Endodermal cell (in vitro differentiated cells): ENCODE measurements around the gene CD68. TPM values are rescaled to one million over a fixed set of nuclear protein-coding genes. Genes with fewer than 3 reads are reported as not detected.

Experiments used
- DNase-seq: peaks from one replicate; pipeline ENCODE4 v3.0.0-alpha.2; 2017
- H3K27ac ChIP-seq: 2 replicates; pipeline ENCODE4 v1.5.1; 2013; ENCODE audit warnings: mild to moderate bottlenecking, low read depth, low read length, moderate library complexity
- H3K27me3 ChIP-seq: 2 replicates; pipeline ENCODE4 v1.6.1; 2013; ENCODE audit warnings: mild to moderate bottlenecking, low read length, moderate library complexity; ENCODE audit not compliant: insufficient read depth, control insufficient read depth, poor library complexity, severe bottlenecking
- H3K36me3 ChIP-seq: 2 replicates; pipeline ENCODE4 v1.7.0; 2013; ENCODE audit warnings: mild to moderate bottlenecking, low read length, moderate library complexity; ENCODE audit not compliant: control insufficient read depth, insufficient read depth
- H3K4me1 ChIP-seq: one replicate; pipeline ENCODE4 v1.7.0; 2013; ENCODE audit warnings: low read length; ENCODE audit not compliant: control insufficient read depth, insufficient read depth
- H3K4me3 ChIP-seq: 2 replicates; pipeline ENCODE4 v1.5.1; 2013; ENCODE audit warnings: mild to moderate bottlenecking, low read length, moderate library complexity
- H3K9ac ChIP-seq: 2 replicates; pipeline ENCODE4 v1.6.1; 2013; ENCODE audit warnings: mild to moderate bottlenecking, low read length, moderate library complexity; ENCODE audit not compliant: poor library complexity, severe bottlenecking; ENCODE audit errors: extremely low read depth
- H3K9me3 ChIP-seq: 2 replicates; pipeline ENCODE4 v1.6.1; 2013; ENCODE audit warnings: mild to moderate bottlenecking, low read length, moderate library complexity; ENCODE audit not compliant: control insufficient read depth
- H3K27ac Mint-ChIP-seq: 2 replicates; pipeline ENCODE4 v1.8.0; 2020; ENCODE audit warnings: mixed read lengths
- H3K27me3 Mint-ChIP-seq: 2 replicates; pipeline ENCODE4 v1.8.0; 2021; ENCODE audit warnings: mild to moderate bottlenecking, mixed read lengths; ENCODE audit not compliant: insufficient read depth
- H3K36me3 Mint-ChIP-seq: 2 replicates; pipeline ENCODE4 v1.8.0; 2020; ENCODE audit warnings: low read depth, mixed read lengths
- H3K4me1 Mint-ChIP-seq: 2 replicates; pipeline ENCODE4 v1.8.0; 2020; ENCODE audit warnings: mixed read lengths
- H3K4me3 Mint-ChIP-seq: 2 replicates; pipeline ENCODE4 v1.8.0; 2020; ENCODE audit warnings: mild to moderate bottlenecking, moderate library complexity, mixed read lengths
- H3K9me3 Mint-ChIP-seq: 2 replicates; pipeline ENCODE4 v1.8.0; 2020; ENCODE audit warnings: mild to moderate bottlenecking, mixed read lengths
- CTCF ChIP-seq: fragments of 200-600 bp; sonication (generic); conservative IDR thresholded peaks from 2 replicates; pipeline ENCODE4 v1.5.0; 2021; ENCODE audit warnings: antibody characterized with exemption, mild to moderate bottlenecking
- WGBS, 2 experiments: methylation state at CpG; one replicate each; pipeline versions ENCODE4 v1.1.5 to v1.1.7; 2013; ENCODE audit warnings: missing lambda C conversion rate in 2 of 2, mixed read lengths in 1 of 2; ENCODE audit not compliant: insufficient coverage in 1 of 2, insufficient read length in 1 of 2; 5-methylcytosine and 5-hydroxymethylcytosine counted together
- total RNA-seq, 2 donors: library from RNA; stranded (reverse); fragmentation: NEBNext Ultra II Directional in 1 of 2; extraction: Animal tissue kit (Norgen Biotek cat#: 25700) in 1 of 2; gene quantifications; 2 replicates in 1 of 2; 3 replicates in 1 of 2; pipeline ENCODE4 v1.2.1, GENCODE V29; 2021

The CD68 gene
- total RNA-seq, 2 donors from 2014 or later, result 0.44 TPM; not detected in 1

DNA sequence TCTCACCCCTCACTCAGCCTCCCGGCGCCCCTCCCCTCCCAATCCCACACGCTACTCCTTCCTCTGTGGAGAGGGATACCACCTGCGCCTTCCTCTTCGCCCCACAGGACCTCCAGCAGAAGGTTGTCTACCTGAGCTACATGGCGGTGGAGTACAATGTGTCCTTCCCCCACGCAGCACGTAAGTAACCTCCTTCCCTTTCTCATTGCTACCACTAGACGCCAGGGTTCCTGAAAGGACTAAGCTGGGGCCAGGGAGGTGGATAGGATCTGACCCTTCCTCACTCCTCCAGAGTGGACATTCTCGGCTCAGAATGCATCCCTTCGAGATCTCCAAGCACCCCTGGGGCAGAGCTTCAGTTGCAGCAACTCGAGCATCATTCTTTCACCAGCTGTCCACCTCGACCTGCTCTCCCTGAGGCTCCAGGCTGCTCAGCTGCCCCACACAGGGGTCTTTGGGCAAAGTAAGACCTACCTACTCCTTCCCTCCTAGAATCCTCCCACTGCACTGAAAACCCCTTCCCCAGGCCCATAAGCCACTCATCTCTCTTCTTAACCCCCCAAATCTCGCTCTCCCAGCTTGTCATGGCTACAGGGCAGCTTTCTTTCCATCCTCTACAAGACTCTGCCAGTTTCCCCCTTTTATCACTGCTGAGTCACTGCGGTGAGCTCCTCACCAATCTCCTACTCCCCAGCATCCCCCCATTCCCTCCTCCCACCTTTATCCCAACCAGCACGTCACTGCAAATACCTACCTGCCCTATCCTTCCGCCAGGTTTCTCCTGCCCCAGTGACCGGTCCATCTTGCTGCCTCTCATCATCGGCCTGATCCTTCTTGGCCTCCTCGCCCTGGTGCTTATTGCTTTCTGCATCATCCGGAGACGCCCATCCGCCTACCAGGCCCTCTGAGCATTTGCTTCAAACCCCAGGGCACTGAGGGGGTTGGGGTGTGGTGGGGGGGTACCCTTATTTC lies 1.5 kb downstream of the CD68 start:
- no peak overlapping the region for H3K4me3 Mint-ChIP-seq
- DNase-seq, result peak; percentile 66
- Histone ChIP-seq H3K9me3 (no peaks in the 10 kb centered on the region), H3K4me1 (peaks cover 3% of the 10 kb centered on the region), H3K27me3 (no peaks in the 10 kb centered on the region), H3K36me3 (peaks cover 42% of the 10 kb centered on the region), H3K4me3 (no peak overlapping the region), H3K9ac (no peak overlapping the region), H3K27ac (peak overlapping the region; percentile 38)
- 89 to 91% methylated on average over 11 to 23 of the region's 23 CpGs for WGBS, 2 experiments
- H3K4me1 Mint-ChIP-seq, result peaks cover 19% of the 10 kb centered on the region
- TF ChIP-seq CTCF, result no peak
- peaks cover 43% of the 10 kb centered on the region for H3K36me3 Mint-ChIP-seq
- H3K27ac Mint-ChIP-seq, result peak overlapping the region; percentile 65
- no peaks in the 10 kb centered on the region for H3K27me3 Mint-ChIP-seq
- H3K9me3 Mint-ChIP-seq, result no peaks in the 10 kb centered on the region

- peak overlapping the region; percentile 79 for H3K4me3 Mint-ChIP-seq
- peak overlapping the region; percentile 98 for H3K27ac ChIP-seq
- WGBS, 2 experiments, result 93 to 94% methylated on average over 33 to 36 of the region's 36 CpGs
- H3K4me3 ChIP-seq, result no peak overlapping the region
- H3K4me1 Mint-ChIP-seq, result peaks cover 17% of the 10 kb centered on the region
- no peak for TF ChIP-seq CTCF
- peak overlapping the region; percentile 95 for H3K9ac ChIP-seq
- no peaks in the 10 kb centered on the region for H3K9me3 Mint-ChIP-seq
- no peaks in the 10 kb centered on the region for H3K27me3 Mint-ChIP-seq
- peak; percentile 57 for DNase-seq
- H3K9me3 ChIP-seq, result no peaks in the 10 kb centered on the region
- peaks cover 36% of the 10 kb centered on the region for H3K36me3 ChIP-seq
- H3K4me1 ChIP-seq, result peaks cover 3% of the 10 kb centered on the region
- H3K27ac Mint-ChIP-seq, result peak overlapping the region; percentile 100
- H3K27me3 ChIP-seq, result no peaks in the 10 kb centered on the region
- peaks cover 28% of the 10 kb centered on the region for H3K36me3 Mint-ChIP-seq
Measured at GRCh38 chr17:7582396-7583252, 3.2 kb downstream of the CD68 start.
